HepG2 (cell line): ENCODE results near the gene CNP. TPM values are rescaled to one million over a fixed set of nuclear protein-coding genes. Genes with fewer than 3 reads are reported as not detected.
A peak's percentile ranks its signal among the peaks of the same experiment; 100 is the strongest.

ENCODE experiments used
- EP300 ChIP-seq, 3 experiments: sonication (generic) in 1 of 3; formaldehyde crosslinking in 1 of 3; IDR thresholded peaks; 2 replicates each; pipeline versions ENCODE4 v1.5.1 to v1.6.1; 2011 to 2020; ENCODE audit warnings: low read depth in 2 of 3, low read length in 2 of 3, borderline replicate concordance in 1 of 3, improper control_type of control experiment in 1 of 3, mild to moderate bottlenecking in 1 of 3, missing genetic modification reagents in 1 of 3, moderate library complexity in 1 of 3
- HDAC1 ChIP-seq: sonication (generic); formaldehyde crosslinking; IDR thresholded peaks from 2 replicates; pipeline ENCODE4 v1.5.1; 2020; ENCODE audit warnings: mild to moderate bottlenecking, missing genetic modification reagents
- HOXD1 ChIP-seq: sonication (generic); formaldehyde crosslinking; IDR thresholded peaks from 2 replicates; pipeline ENCODE4 v1.5.0; 2020; ENCODE audit warnings: missing genetic modification reagents
- KDM5B ChIP-seq: sonication (generic); formaldehyde crosslinking; IDR thresholded peaks from 2 replicates; pipeline ENCODE4 v1.4.0; 2020; ENCODE audit warnings: missing genetic modification reagents, mild to moderate bottlenecking, borderline replicate concordance
- MIER2 ChIP-seq: IDR thresholded peaks from 2 replicates; pipeline ENCODE4 v1.6.1; 2016; ENCODE audit warnings: missing biosample characterization, missing genetic modification reagents
- PAX8 ChIP-seq: sonication (generic); formaldehyde crosslinking; IDR thresholded peaks from 2 replicates; pipeline ENCODE4 v1.8.0; 2022; ENCODE audit warnings: mild to moderate bottlenecking, missing genetic modification reagents, borderline replicate concordance
- PAXIP1 ChIP-seq: sonication (generic); formaldehyde crosslinking; conservative IDR thresholded peaks from 2 replicates; pipeline ENCODE4 v1.4.0; 2020; ENCODE audit warnings: mild to moderate bottlenecking, missing genetic modification reagents, moderate library complexity
- TOE1 ChIP-seq: sonication (generic); formaldehyde crosslinking; IDR thresholded peaks from 2 replicates; pipeline ENCODE4 v1.4.0; 2020; ENCODE audit warnings: mild to moderate bottlenecking, missing genetic modification reagents
- ZBTB4 ChIP-seq: sonication (generic); formaldehyde crosslinking; IDR thresholded peaks from 2 replicates; pipeline ENCODE4 v1.4.0; 2020; ENCODE audit warnings: missing genetic modification reagents, mild to moderate bottlenecking, borderline replicate concordance
- ZBTB49 ChIP-seq: sonication (generic); formaldehyde crosslinking; IDR thresholded peaks from 2 replicates; pipeline ENCODE4 v1.4.0; 2020; ENCODE audit warnings: missing genetic modification reagents, borderline replicate concordance
- ZEB1 ChIP-seq: IDR thresholded peaks from 2 replicates; pipeline ENCODE4 v1.6.1; 2012; ENCODE audit warnings: mild to moderate bottlenecking, low read depth, inconsistent platforms; ENCODE audit not compliant: insufficient replicate concordance
- ZNF18 ChIP-seq: sonication (generic); formaldehyde crosslinking; IDR thresholded peaks from 2 replicates; pipeline ENCODE4 v1.8.0; 2022; ENCODE audit warnings: mild to moderate bottlenecking, missing genetic modification reagents; ENCODE audit not compliant: insufficient replicate concordance
- ZNF224 ChIP-seq: sonication (generic); formaldehyde crosslinking; IDR thresholded peaks from 2 replicates; pipeline ENCODE4 v1.5.0; 2020; ENCODE audit warnings: mild to moderate bottlenecking, missing genetic modification reagents
- ZNF430 ChIP-seq: sonication (generic); formaldehyde crosslinking; IDR thresholded peaks from 2 replicates; pipeline ENCODE4 v1.9.0; 2021; ENCODE audit warnings: mild to moderate bottlenecking, missing genetic modification reagents
- polyA plus RNA-seq, 8 experiments: library from polyadenylated mRNA; depleted of rRNA in 3 of 8; stranded (reverse) in 7 of 8; unstranded in 1 of 8; fragments of >200 nt; fragmentation: Illumina TruSeq in 4 of 8; extraction: Trizol in 4 of 8; gene quantifications; 2 replicates each; pipeline versions ENCODE4 v1.2.1 to v1.2.3, GENCODE V29; 2011 to 2016; ENCODE audit warnings: low read depth in 4 of 8, missing spikeins in 1 of 8, mixed read lengths in 1 of 8; ENCODE audit not compliant: insufficient read depth in 1 of 8
- total RNA-seq, 5 experiments: library from RNA; depleted of rRNA; stranded (reverse); fragments of >200 nt; fragmentation: Illumina TruSeq; extraction: Trizol; gene quantifications; 2 replicates each; pipeline ENCODE4 v1.2.3, GENCODE V29; 2016; ENCODE audit warnings: low read depth in 1 of 5

The CNP gene
- total and polyA plus RNA-seq, 2 of the 13 experiments (the other 11 are each of a cell fraction or from before 2014, with no cell fraction given): 97.2 to 161 TPM

GRCh38 chr17:41919165-41919817 lies 47.3 kb upstream of the CNP start (continued):
- TF ChIP-seq HDAC1 (CRISPR knock-in tag): 0 out of 2 replicates have a peak, but pooled peaks have one; percentile 54
- peak; percentile 51 for TF ChIP-seq ZEB1
- peak; percentile 79; the same call in 1 of the 2 replicates for TF ChIP-seq ZBTB4
- TF ChIP-seq ZNF224 (CRISPR knock-in tag): peak; percentile 84; the same call in 1 of the 2 replicates
- TF ChIP-seq KDM5B: peak; percentile 75; the same call in 1 of the 2 replicates
- peak; percentile 46; the same call in 1 of the 2 replicates for TF ChIP-seq PAX8 (CRISPR knock-in tag)
- TF ChIP-seq MIER2 (CRISPR knock-in tag): peak; percentile 52; the same call in 1 of the 2 replicates
- peak; percentile 88 for TF ChIP-seq ZNF18 (CRISPR knock-in tag)
- TF ChIP-seq TOE1 (CRISPR knock-in tag): no peak
- 0 out of 2 replicates have a peak, but pooled peaks have one; percentile 46 for TF ChIP-seq HOXD1 (CRISPR knock-in tag)
- TF ChIP-seq ZBTB49 (CRISPR knock-in tag): peak; percentile 85; the same call in 1 of the 2 replicates
- peak; percentile 77 for TF ChIP-seq ZNF430
- peak; percentile 44; the same call in 1 of the 2 replicates for TF ChIP-seq PAXIP1 (CRISPR knock-in tag)
- no peak; a peak in 1 of 4 replicates for TF ChIP-seq EP300 (IDR thresholded peaks at IDR 0.05; ENCODE audit: low read depth in 2 of 2, low read length in 2 of 2)
- peak; percentile 18; the same call in 1 of the 2 replicates for TF ChIP-seq EP300 (CRISPR knock-in tag; IDR thresholded peaks at IDR 0.05; ENCODE audit: borderline replicate concordance)
